Endothelial cell (in vitro differentiated cells): ENCODE measurements around the gene CNPY4. TPM values are rescaled to one million over a fixed set of nuclear protein-coding genes. Genes with fewer than 3 reads are reported as not detected.
A peak's percentile ranks its signal among the peaks of the same experiment; 100 is the strongest.

ENCODE experiments used
- DNase-seq: peaks from one replicate; pipeline ENCODE4 v3.0.0; 2021; ENCODE audit warnings: low spot score
- H3K27ac Mint-ChIP-seq: one replicate; pipeline ENCODE4 v1.8.0; 2021; ENCODE audit warnings: mixed read lengths, inconsistent platforms; ENCODE audit not compliant: unreplicated experiment
- H3K27me3 Mint-ChIP-seq: one replicate; pipeline ENCODE4 v1.8.0; 2021; ENCODE audit warnings: mild to moderate bottlenecking, moderate library complexity, mixed read lengths, inconsistent platforms; ENCODE audit not compliant: unreplicated experiment
- H3K36me3 Mint-ChIP-seq: one replicate; pipeline ENCODE4 v1.8.0; 2021; ENCODE audit warnings: mild to moderate bottlenecking, low read depth, mixed read lengths, inconsistent platforms; ENCODE audit not compliant: unreplicated experiment
- H3K4me1 Mint-ChIP-seq: one replicate; pipeline ENCODE4 v1.8.0; 2021; ENCODE audit warnings: mild to moderate bottlenecking, mixed read lengths, inconsistent platforms; ENCODE audit not compliant: unreplicated experiment
- H3K4me3 Mint-ChIP-seq: one replicate; pipeline ENCODE4 v1.8.0; 2021; ENCODE audit warnings: mild to moderate bottlenecking, mixed read lengths, inconsistent platforms; ENCODE audit not compliant: unreplicated experiment
- H3K9me3 Mint-ChIP-seq: one replicate; pipeline ENCODE4 v1.8.0; 2021; ENCODE audit warnings: mixed read lengths, inconsistent platforms; ENCODE audit not compliant: unreplicated experiment
- total RNA-seq: library from RNA; stranded (reverse); fragmentation: NEBNext Ultra II Directional; extraction: Animal tissue kit (Norgen Biotek cat#: 25700); gene quantifications from one replicate; pipeline ENCODE4 v1.2.1, GENCODE V29; 2021; ENCODE audit not compliant: unreplicated experiment
- TF ChIP-seq, protein P1 (sequence below): fragments of 200-600 bp; sonication (generic); IDR thresholded peaks from one replicate; pipeline ENCODE4 v1.5.0; 2021; ENCODE audit warnings: antibody characterized with exemption; ENCODE audit not compliant: unreplicated experiment

Gene CNPY4
- total RNA-seq, 1 donor from 2014 or later: 28.3 TPM

DNA sequence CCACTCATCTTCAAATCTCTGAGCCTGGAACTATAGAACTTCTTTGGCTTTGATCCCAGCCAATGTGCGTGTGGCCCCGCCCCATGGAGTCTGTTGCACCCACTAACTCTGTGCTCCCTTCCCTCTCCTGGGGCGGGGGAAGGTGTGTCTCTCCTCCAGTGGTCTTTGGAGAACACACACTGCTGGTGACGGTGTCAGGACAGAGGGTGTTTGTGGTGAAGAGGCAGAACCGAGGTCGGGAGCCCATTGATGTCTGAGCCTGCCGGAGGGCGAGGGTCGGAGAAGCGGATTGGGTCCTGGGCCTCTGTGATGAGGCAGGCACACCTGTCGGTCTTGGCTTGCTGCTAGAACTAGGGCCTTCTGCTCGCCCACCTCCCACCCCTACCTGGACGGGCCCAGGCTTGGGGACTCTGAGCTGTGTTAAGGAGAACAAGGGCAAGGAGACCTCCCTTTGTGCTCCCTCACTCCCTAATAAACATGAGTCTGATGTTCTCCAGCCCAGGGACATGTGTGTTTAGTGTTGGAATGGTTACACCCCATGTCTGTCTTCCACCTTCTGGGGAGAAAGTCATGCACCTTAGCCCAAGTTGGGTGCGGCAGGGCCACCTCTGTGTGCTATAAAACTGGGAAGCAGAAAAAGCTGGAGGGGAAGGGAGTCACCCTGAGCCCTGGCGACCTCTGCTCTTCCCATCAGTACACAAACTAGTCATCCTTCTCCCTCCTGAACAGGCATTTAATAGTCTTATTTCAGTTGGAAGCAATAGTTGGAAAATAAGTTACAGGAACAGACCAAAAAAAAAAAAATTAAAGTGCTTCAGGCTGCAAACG, 34.5 kb downstream of the CNPY4 start:
- DNase-seq: no peak
- H3K4me3 Mint-ChIP-seq: peak overlapping the region; percentile 59

DNA sequence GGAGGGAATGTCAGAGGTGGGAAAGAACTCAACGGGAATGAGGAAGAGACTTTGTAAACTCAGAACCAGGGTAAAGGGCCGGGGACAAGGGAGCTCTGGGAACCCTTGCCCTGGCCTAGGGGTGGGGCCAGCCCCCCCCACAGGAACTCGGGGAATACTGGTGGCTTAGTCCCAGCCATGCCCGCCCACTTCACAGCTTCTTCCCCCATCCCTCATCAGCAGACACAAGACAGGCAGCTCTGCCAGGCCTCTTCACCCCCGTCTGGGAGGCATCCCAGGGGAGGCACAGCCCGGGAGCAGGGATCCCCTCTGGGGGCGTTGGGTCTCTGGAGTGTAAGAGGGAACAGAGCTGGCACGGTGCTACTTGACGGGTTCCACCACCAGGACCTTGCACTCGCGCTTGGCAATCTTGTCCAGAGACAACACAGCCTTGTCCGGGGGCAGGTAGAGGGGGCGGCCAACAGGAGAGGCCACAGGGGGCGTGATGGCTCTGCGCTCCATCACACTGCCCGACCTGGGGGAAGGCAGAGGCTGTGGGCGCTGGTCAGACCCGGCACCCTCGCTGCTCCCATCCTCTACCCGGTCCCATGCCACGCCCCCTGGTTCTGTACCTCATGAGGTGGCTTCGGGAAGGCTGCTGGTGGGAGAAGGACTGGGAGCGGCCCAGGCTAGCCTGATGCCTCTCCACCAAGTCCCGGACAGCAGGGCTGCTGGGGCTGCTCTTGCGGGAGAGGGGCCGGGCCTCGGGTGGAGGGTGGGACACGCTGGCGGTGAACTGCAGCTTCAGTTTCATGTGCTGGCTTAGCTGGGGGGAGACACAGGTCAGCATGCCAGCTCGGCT, 35.4 kb downstream of the CNPY4 start:
- Mint-ChIP-seq H3K27ac (no peak overlapping the region), H3K4me1 (peaks cover 37% of the 10 kb centered on the region), H3K27me3 (peaks cover 13% of the 10 kb centered on the region), H3K9me3 (no peaks in the 10 kb centered on the region), H3K36me3 (peaks cover 21% of the 10 kb centered on the region), H3K4me3 (no peak overlapping the region)
- TF ChIP-seq, protein P1, sequence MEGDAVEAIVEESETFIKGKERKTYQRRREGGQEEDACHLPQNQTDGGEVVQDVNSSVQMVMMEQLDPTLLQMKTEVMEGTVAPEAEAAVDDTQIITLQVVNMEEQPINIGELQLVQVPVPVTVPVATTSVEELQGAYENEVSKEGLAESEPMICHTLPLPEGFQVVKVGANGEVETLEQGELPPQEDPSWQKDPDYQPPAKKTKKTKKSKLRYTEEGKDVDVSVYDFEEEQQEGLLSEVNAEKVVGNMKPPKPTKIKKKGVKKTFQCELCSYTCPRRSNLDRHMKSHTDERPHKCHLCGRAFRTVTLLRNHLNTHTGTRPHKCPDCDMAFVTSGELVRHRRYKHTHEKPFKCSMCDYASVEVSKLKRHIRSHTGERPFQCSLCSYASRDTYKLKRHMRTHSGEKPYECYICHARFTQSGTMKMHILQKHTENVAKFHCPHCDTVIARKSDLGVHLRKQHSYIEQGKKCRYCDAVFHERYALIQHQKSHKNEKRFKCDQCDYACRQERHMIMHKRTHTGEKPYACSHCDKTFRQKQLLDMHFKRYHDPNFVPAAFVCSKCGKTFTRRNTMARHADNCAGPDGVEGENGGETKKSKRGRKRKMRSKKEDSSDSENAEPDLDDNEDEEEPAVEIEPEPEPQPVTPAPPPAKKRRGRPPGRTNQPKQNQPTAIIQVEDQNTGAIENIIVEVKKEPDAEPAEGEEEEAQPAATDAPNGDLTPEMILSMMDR: no peak
- DNase-seq: no peak

More for the DNA sequence above, 34.5 kb downstream of the CNPY4 start:
- TF ChIP-seq, protein P1: no peak
- Mint-ChIP-seq H3K27me3 (peaks cover 9% of the 10 kb centered on the region), H3K36me3 (peaks cover 18% of the 10 kb centered on the region), H3K9me3 (no peaks in the 10 kb centered on the region), H3K4me1 (peaks cover 34% of the 10 kb centered on the region), H3K27ac (peak overlapping the region; percentile 72)

DNA sequence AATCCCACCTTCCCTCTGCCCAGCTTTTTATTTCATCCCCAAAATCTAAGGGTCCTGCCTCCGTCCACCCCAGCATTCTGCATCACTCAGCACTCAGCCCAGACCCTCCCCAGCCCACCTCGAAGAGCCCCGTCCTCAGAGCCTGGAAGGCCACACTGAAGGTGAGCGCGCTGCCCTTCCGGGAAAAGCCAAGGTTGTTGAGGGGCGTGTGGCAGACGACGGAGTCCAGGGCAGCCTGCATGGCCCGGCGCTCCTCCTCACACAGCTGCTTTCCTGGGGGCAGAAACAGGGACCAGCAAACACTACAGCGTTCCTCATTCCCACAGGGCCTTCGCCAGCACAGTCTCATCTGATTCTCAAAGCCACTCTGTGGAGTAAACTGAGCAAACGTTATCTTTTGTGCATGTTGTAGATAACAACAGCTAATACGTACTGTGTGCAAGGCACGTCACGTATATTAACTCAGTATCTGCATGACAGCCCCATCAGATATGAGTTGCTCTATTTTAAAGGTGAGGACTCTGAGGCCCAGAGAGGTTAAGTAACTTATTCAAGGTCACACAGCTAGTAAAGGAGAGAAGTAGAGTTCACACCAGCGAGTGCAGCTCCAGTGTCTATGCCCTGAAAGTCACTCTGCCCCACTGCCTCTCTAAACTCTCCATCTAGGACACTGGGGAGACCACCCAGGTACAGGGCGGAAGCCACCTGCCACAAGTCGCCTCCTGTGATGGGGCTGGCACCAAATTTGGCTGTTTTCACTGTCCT, 36.3 kb downstream of the CNPY4 start:
- TF ChIP-seq, protein P1: no peak
- Mint-ChIP-seq H3K9me3 (no peaks in the 10 kb centered on the region), H3K4me3 (no peak overlapping the region), H3K27me3 (peaks cover 15% of the 10 kb centered on the region), H3K36me3 (peaks cover 21% of the 10 kb centered on the region), H3K4me1 (peaks cover 32% of the 10 kb centered on the region), H3K27ac (no peak overlapping the region)
- DNase-seq: no peak

DNA sequence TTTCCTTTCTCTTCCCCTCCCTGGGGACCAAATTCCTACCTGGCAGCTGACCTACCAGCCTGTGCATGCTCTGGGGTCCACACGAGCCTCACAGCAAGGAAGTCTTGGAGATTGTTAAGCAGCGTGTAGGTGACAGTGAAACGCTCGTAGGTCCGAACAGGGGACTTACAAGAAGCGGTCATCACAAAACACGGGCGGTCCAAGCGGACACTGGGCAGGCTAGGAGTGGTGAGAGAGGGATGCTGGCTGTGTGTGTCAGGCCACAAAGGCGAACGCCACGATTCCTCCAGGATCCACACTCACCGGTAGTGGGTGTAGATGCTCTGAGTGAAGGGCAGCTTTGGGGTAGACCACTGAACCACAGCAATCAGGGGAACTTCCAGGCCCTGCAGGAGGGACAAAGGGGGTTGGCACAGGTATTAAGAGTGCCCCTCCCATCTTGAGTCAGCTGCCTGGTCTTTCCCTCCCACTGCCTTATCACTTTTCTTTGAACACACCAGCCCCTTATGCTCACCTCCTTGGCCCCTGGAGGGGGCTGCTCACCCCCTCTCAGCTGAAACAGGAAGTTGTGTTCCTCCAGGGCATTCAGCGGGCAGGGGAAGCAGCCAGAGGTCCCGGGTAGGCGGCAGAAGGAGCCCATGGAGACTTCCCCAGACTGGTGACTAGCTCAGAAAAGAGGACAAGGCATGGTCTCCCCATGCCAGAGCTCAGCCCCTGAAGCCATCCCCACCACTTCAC, 37.1 kb downstream of the CNPY4 start:
- TF ChIP-seq, protein P1: no peak
- peak overlapping the region; percentile 42 for H3K4me3 Mint-ChIP-seq
- H3K36me3 Mint-ChIP-seq: peaks cover 21% of the 10 kb centered on the region
- DNase-seq: no peak
- peaks cover 32% of the 10 kb centered on the region for H3K4me1 Mint-ChIP-seq
- H3K27me3 Mint-ChIP-seq: peaks cover 16% of the 10 kb centered on the region
- H3K9me3 Mint-ChIP-seq: no peaks in the 10 kb centered on the region
- H3K27ac Mint-ChIP-seq: peak overlapping the region; percentile 9
